ENCODE measurements around the gene SLC11A2.
A peak's percentile ranks its signal among the peaks of the same experiment; 100 is the strongest.
"Not testable (repeated sequence)": the region's sequence is repeated elsewhere in the genome, so short reads cannot be mapped to it uniquely, and the experiment has no call there.

SLC11A2 gene

GRCh38 chr12:51017452-51017851, 8.7 kb downstream of the SLC11A2 start:
- Mint-ChIP-seq H3K4me3 (no peak overlapping the region), H3K4me1 (ENCODE audit: low read depth) (peaks cover 51% of the 10 kb centered on the region), H3K27ac (peak overlapping the region; percentile 80), H3K9me3 (no peaks in the 10 kb centered on the region), H3K27me3 (no peaks in the 10 kb centered on the region), H3K36me3 (ENCODE audit: low read depth) (peaks cover 25% of the 10 kb centered on the region)
- DNase-seq, result no peak

GRCh38 chr12:51014467-51014866, 11.7 kb downstream of the SLC11A2 start:
- H3K27me3 Mint-ChIP-seq, H3K27ac Mint-ChIP-seq: not testable (repeated sequence)
- peaks cover 44% of the 10 kb centered on the region for H3K4me1 Mint-ChIP-seq (ENCODE audit: low read depth)

GRCh38 chr12:51013441-51013840, 12.7 kb downstream of the SLC11A2 start:
- Mint-ChIP-seq H3K36me3 (ENCODE audit: low read depth) (peaks cover 14% of the 10 kb centered on the region), H3K9me3 (no peaks in the 10 kb centered on the region), H3K4me1 (ENCODE audit: low read depth) (peaks cover 49% of the 10 kb centered on the region), H3K27me3 (no peaks in the 10 kb centered on the region), H3K4me3 (no peak overlapping the region), H3K27ac (peak overlapping the region; percentile 23)
- DNase-seq, result no peak

More at GRCh38 chr12:51014467-51014866, 11.7 kb downstream of the SLC11A2 start:
- H3K4me3 Mint-ChIP-seq, DNase-seq, H3K9me3 Mint-ChIP-seq: not testable (repeated sequence)
- H3K36me3 Mint-ChIP-seq (ENCODE audit: low read depth), result peaks cover 13% of the 10 kb centered on the region

GRCh38 chr12:51012570-51013236, 13.5 kb downstream of the SLC11A2 start:
- peaks cover 21% of the 10 kb centered on the region for H3K36me3 Mint-ChIP-seq (ENCODE audit: low read depth)
- no peaks in the 10 kb centered on the region for H3K27me3 Mint-ChIP-seq
- H3K27ac Mint-ChIP-seq, result peak overlapping the region; percentile 23
- no peak for DNase-seq
- H3K4me1 Mint-ChIP-seq (ENCODE audit: low read depth), result peaks cover 48% of the 10 kb centered on the region
- H3K9me3 Mint-ChIP-seq, result no peaks in the 10 kb centered on the region
- no peak overlapping the region for H3K4me3 Mint-ChIP-seq

- Mint-ChIP-seq H3K36me3 (ENCODE audit: low read depth) (peaks cover 27% of the 10 kb centered on the region), H3K27me3 (no peaks in the 10 kb centered on the region), H3K4me3 (no peak overlapping the region), H3K9me3 (no peaks in the 10 kb centered on the region), H3K4me1 (ENCODE audit: low read depth) (peaks cover 46% of the 10 kb centered on the region), H3K27ac (peak overlapping the region; percentile 57)
- DNase-seq, result no peak
Observed at GRCh38 chr12:51011955-51012354, 14.2 kb downstream of the SLC11A2 start.

GRCh38 chr12:51009056-51009440, 17.1 kb downstream of the SLC11A2 start:
- peaks cover 52% of the 10 kb centered on the region for H3K36me3 Mint-ChIP-seq (ENCODE audit: low read depth)
- H3K4me3 Mint-ChIP-seq, result peak overlapping the region; percentile 9
- H3K9me3 Mint-ChIP-seq, result no peaks in the 10 kb centered on the region
- DNase-seq, result peak; percentile 53
- H3K27ac Mint-ChIP-seq, result peak overlapping the region; percentile 77
- H3K4me1 Mint-ChIP-seq (ENCODE audit: low read depth), result peaks cover 43% of the 10 kb centered on the region
- no peaks in the 10 kb centered on the region for H3K27me3 Mint-ChIP-seq

- peaks cover 57% of the 10 kb centered on the region for H3K36me3 Mint-ChIP-seq (ENCODE audit: low read depth)
- peaks cover 42% of the 10 kb centered on the region for H3K4me1 Mint-ChIP-seq (ENCODE audit: low read depth)
- peak overlapping the region; percentile 77 for H3K27ac Mint-ChIP-seq
- peak overlapping the region; percentile 9 for H3K4me3 Mint-ChIP-seq
- H3K9me3 Mint-ChIP-seq, result no peaks in the 10 kb centered on the region
- DNase-seq, result no peak
- no peaks in the 10 kb centered on the region for H3K27me3 Mint-ChIP-seq
Observed at GRCh38 chr12:51008329-51009055, 17.7 kb downstream of the SLC11A2 start.

- peak overlapping the region; percentile 48 for H3K27ac Mint-ChIP-seq
Observed at GRCh38 chr12:51005671-51006070, 20.5 kb downstream of the SLC11A2 start.

GRCh38 chr12:51005030-51005429, 21.2 kb downstream of the SLC11A2 start:
- DNase-seq, result no peak
- Mint-ChIP-seq H3K27me3 (no peaks in the 10 kb centered on the region), H3K27ac (peak overlapping the region; percentile 48), H3K36me3 (ENCODE audit: low read depth) (peaks cover 78% of the 10 kb centered on the region), H3K4me1 (ENCODE audit: low read depth) (peaks cover 22% of the 10 kb centered on the region), H3K9me3 (no peaks in the 10 kb centered on the region), H3K4me3 (no peak overlapping the region)

More at GRCh38 chr12:51005671-51006070, 20.5 kb downstream of the SLC11A2 start:
- H3K27me3 Mint-ChIP-seq, result no peaks in the 10 kb centered on the region
- no peak overlapping the region for H3K4me3 Mint-ChIP-seq
- H3K36me3 Mint-ChIP-seq (ENCODE audit: low read depth), result peaks cover 78% of the 10 kb centered on the region
- no peaks in the 10 kb centered on the region for H3K9me3 Mint-ChIP-seq
- no peak for DNase-seq
- H3K4me1 Mint-ChIP-seq (ENCODE audit: low read depth), result peaks cover 20% of the 10 kb centered on the region

GRCh38 chr12:51004504-51004903, 21.7 kb downstream of the SLC11A2 start:
- no peak for DNase-seq
- H3K4me3 Mint-ChIP-seq, result no peak overlapping the region
- peak overlapping the region; percentile 29 for H3K27ac Mint-ChIP-seq
- peaks cover 18% of the 10 kb centered on the region for H3K4me1 Mint-ChIP-seq (ENCODE audit: low read depth)
- no peaks in the 10 kb centered on the region for H3K27me3 Mint-ChIP-seq
- peaks cover 81% of the 10 kb centered on the region for H3K36me3 Mint-ChIP-seq (ENCODE audit: low read depth)
- H3K9me3 Mint-ChIP-seq, result no peaks in the 10 kb centered on the region

GRCh38 chr12:51001799-51002198, 24.4 kb downstream of the SLC11A2 start:
- no peak for DNase-seq
- peaks cover 81% of the 10 kb centered on the region for H3K36me3 Mint-ChIP-seq (ENCODE audit: low read depth)
- H3K4me3 Mint-ChIP-seq, result no peak overlapping the region
- no peaks in the 10 kb centered on the region for H3K27me3 Mint-ChIP-seq
- peaks cover 17% of the 10 kb centered on the region for H3K4me1 Mint-ChIP-seq (ENCODE audit: low read depth)
- H3K27ac Mint-ChIP-seq, result peak overlapping the region; percentile 18
- H3K9me3 Mint-ChIP-seq, result no peaks in the 10 kb centered on the region

GRCh38 chr12:51000245-51000644, 25.9 kb downstream of the SLC11A2 start:
- peak overlapping the region; percentile 54 for H3K27ac Mint-ChIP-seq
- no peak for DNase-seq
- peaks cover 17% of the 10 kb centered on the region for H3K4me1 Mint-ChIP-seq (ENCODE audit: low read depth)
- H3K27me3 Mint-ChIP-seq, result no peaks in the 10 kb centered on the region
- H3K9me3 Mint-ChIP-seq, result no peaks in the 10 kb centered on the region
- no peak overlapping the region for H3K4me3 Mint-ChIP-seq
- peaks cover 83% of the 10 kb centered on the region for H3K36me3 Mint-ChIP-seq (ENCODE audit: low read depth)

- peak overlapping the region; percentile 72 for H3K27ac Mint-ChIP-seq
- H3K4me1 Mint-ChIP-seq (ENCODE audit: low read depth), result peaks cover 17% of the 10 kb centered on the region
- H3K27me3 Mint-ChIP-seq, result no peaks in the 10 kb centered on the region
- H3K9me3 Mint-ChIP-seq, result no peaks in the 10 kb centered on the region
- peaks cover 83% of the 10 kb centered on the region for H3K36me3 Mint-ChIP-seq (ENCODE audit: low read depth)
- H3K4me3 Mint-ChIP-seq, result no peak overlapping the region
- DNase-seq, result no peak
Observed at GRCh38 chr12:50999093-50999492, 27.1 kb downstream of the SLC11A2 start.

- Mint-ChIP-seq H3K9me3 (no peaks in the 10 kb centered on the region), H3K36me3 (ENCODE audit: low read depth) (peaks cover 89% of the 10 kb centered on the region), H3K27ac (no peak overlapping the region), H3K27me3 (no peaks in the 10 kb centered on the region), H3K4me1 (ENCODE audit: low read depth) (peaks cover 23% of the 10 kb centered on the region), H3K4me3 (no peak overlapping the region)
- no peak for DNase-seq
Observed at GRCh38 chr12:50992819-50993218, 33.4 kb downstream of the SLC11A2 start.

GRCh38 chr12:50991291-50991690, 34.9 kb downstream of the SLC11A2 start:
- Mint-ChIP-seq H3K4me1 (ENCODE audit: low read depth) (peaks cover 37% of the 10 kb centered on the region), H3K27me3 (no peaks in the 10 kb centered on the region), H3K9me3 (no peaks in the 10 kb centered on the region), H3K4me3 (no peak overlapping the region), H3K36me3 (ENCODE audit: low read depth) (peaks cover 92% of the 10 kb centered on the region), H3K27ac (peak overlapping the region; percentile 58)
- DNase-seq, result no peak
